Measurements from ENCODE around the gene PRKCH.

- no peak for TF ChIP-seq FOXP2 (optimal IDR thresholded peaks at IDR 0.05; ENCODE audit: borderline replicate concordance, extremely low read depth, extremely low read length, insufficient read depth)
- no peak for TF ChIP-seq TAF1 (IDR thresholded peaks at IDR 0.05; ENCODE audit: borderline replicate concordance, insufficient read depth, low read length)
- no peak for TF ChIP-seq REST (IDR thresholded peaks at IDR 0.05; ENCODE audit: insufficient read depth in 1 of 2, low read depth in 2 of 2, low read length in 2 of 2)
- TF ChIP-seq POLR2AphosphoS5 (IDR thresholded peaks at IDR 0.05; ENCODE audit: low read depth, low read length): no peak
- TF ChIP-seq SIN3A (IDR thresholded peaks at IDR 0.05; ENCODE audit: borderline replicate concordance, insufficient read depth, low read length): no peak
These were observed 256.1 kb downstream of the PRKCH start for GRCh38 chr14:61577506-61577931.
